KMS-11 (cell line): ENCODE measurements around the gene GCSAM.

ENCODE experiments used
- H2AFZ ChIP-seq: fragments of 200-600 bp; sonication (generic); 2 replicates; pipeline ENCODE4 v1.6.1; 2016; ENCODE audit warnings: antibody characterized with exemption, mixed run types, low read depth
- H3K27ac ChIP-seq: fragments of 200-600 bp; sonication (generic); 2 replicates; pipeline ENCODE4 v1.6.1; 2016; ENCODE audit warnings: mild to moderate bottlenecking, mixed run types
- H3K27me3 ChIP-seq: fragments of 200-600 bp; sonication (generic); 2 replicates; pipeline ENCODE4 v1.6.1; 2017; ENCODE audit warnings: mild to moderate bottlenecking, low read depth, mixed run types, moderate library complexity; ENCODE audit not compliant: insufficient read depth
- H3K36me3 ChIP-seq: fragments of 200-600 bp; sonication (generic); 2 replicates; pipeline ENCODE4 v1.6.1; 2017; ENCODE audit warnings: mild to moderate bottlenecking, mixed run types; ENCODE audit not compliant: insufficient read depth
- H3K4me1 ChIP-seq: fragments of 200-600 bp; sonication (generic); 2 replicates; pipeline ENCODE4 v1.6.1; 2016; ENCODE audit warnings: mild to moderate bottlenecking, low read depth, mixed run types; ENCODE audit not compliant: poor library complexity, severe bottlenecking
- H3K4me2 ChIP-seq: fragments of 200-600 bp; sonication (generic); 2 replicates; pipeline ENCODE4 v1.7.0; 2016; ENCODE audit warnings: mild to moderate bottlenecking, mixed run types
- H3K4me3 ChIP-seq: fragments of 200-600 bp; sonication (generic); IDR thresholded peaks from 2 replicates; pipeline ENCODE4 v1.6.1; 2017; ENCODE audit warnings: low read depth, low read length, mixed read lengths; ENCODE audit not compliant: insufficient read depth
- H3K79me2 ChIP-seq: fragments of 200-600 bp; sonication (generic); 2 replicates; pipeline ENCODE4 v1.6.1; 2016; ENCODE audit warnings: low read depth, mixed run types; ENCODE audit not compliant: insufficient read depth
- H3K9ac ChIP-seq: fragments of 200-600 bp; sonication (generic); 2 replicates; pipeline ENCODE4 v1.6.1; 2016; ENCODE audit warnings: mild to moderate bottlenecking, mixed run types
- H4K20me1 ChIP-seq: fragments of 200-600 bp; sonication (generic); 2 replicates; pipeline ENCODE4 v1.6.1; 2016; ENCODE audit warnings: mild to moderate bottlenecking, mixed run types; ENCODE audit not compliant: insufficient read depth
- CTCF ChIP-seq: fragments of 200-600 bp; sonication (generic); conservative IDR thresholded peaks from 2 replicates; pipeline ENCODE4 v1.6.1; 2017; ENCODE audit warnings: low read depth, mild to moderate bottlenecking, antibody characterized with exemption, low read length, moderate library complexity, mixed read lengths

Gene GCSAM

GRCh38 chr3:112092496-112093179 is 40.4 kb downstream of the GCSAM start:
- Histone ChIP-seq H2AFZ (no peak overlapping the region), H3K27ac (peak overlapping the region; percentile 32; the same call in 1 of the 2 replicates)

GRCh38 chr3:112090887-112091586 is 42.0 kb downstream of the GCSAM start:
- Histone ChIP-seq H4K20me1 (no peaks in the 10 kb centered on the region), H3K36me3 (no peaks in the 10 kb centered on the region), H3K4me1 (peaks cover 64% of the 10 kb centered on the region), H3K4me2 (peak overlapping the region; percentile 86), H3K27ac (peak overlapping the region; percentile 80), H3K79me2 (no peaks in the 10 kb centered on the region), H3K9ac (peak overlapping the region; percentile 13; the same call in 1 of the 2 replicates), H3K4me3 (peak overlapping the region; percentile 12), H3K27me3 (no peaks in the 10 kb centered on the region), H2AFZ (0 out of 2 replicates have a peak overlapping the region, but pooled peaks have one; percentile 23)
- no peak for TF ChIP-seq CTCF

More at GRCh38 chr3:112092496-112093179, 40.4 kb downstream of the GCSAM start:
- Histone ChIP-seq H3K36me3 (no peaks in the 10 kb centered on the region), H3K79me2 (no peaks in the 10 kb centered on the region), H3K27me3 (no peaks in the 10 kb centered on the region), H4K20me1 (no peaks in the 10 kb centered on the region), H3K4me3 (no peak overlapping the region), H3K4me2 (peak overlapping the region; percentile 36), H3K9ac (no peak overlapping the region), H3K4me1 (peaks cover 66% of the 10 kb centered on the region)
- no peak for TF ChIP-seq CTCF

GRCh38 chr3:112089956-112090886 is 42.8 kb downstream of the GCSAM start:
- Histone ChIP-seq H3K27ac (peak overlapping the region; percentile 80), H4K20me1 (no peaks in the 10 kb centered on the region), H3K36me3 (no peaks in the 10 kb centered on the region), H3K79me2 (no peaks in the 10 kb centered on the region), H3K27me3 (no peaks in the 10 kb centered on the region), H3K4me2 (peak overlapping the region; percentile 86), H2AFZ (no peak overlapping the region), H3K4me1 (peaks cover 64% of the 10 kb centered on the region), H3K9ac (peak overlapping the region; percentile 13; the same call in 1 of the 2 replicates), H3K4me3 (peak overlapping the region; percentile 12)
- no peak for TF ChIP-seq CTCF

- H2AFZ ChIP-seq: no peak overlapping the region
- H3K27ac ChIP-seq: no peak overlapping the region
- no peak overlapping the region for H3K9ac ChIP-seq
- no peaks in the 10 kb centered on the region for H3K36me3 ChIP-seq
- TF ChIP-seq CTCF: no peak
- no peaks in the 10 kb centered on the region for H3K79me2 ChIP-seq
- peaks cover 64% of the 10 kb centered on the region for H3K4me1 ChIP-seq
- no peak overlapping the region for H3K4me3 ChIP-seq
- no peak overlapping the region for H3K4me2 ChIP-seq
- no peaks in the 10 kb centered on the region for H4K20me1 ChIP-seq
- H3K27me3 ChIP-seq: no peaks in the 10 kb centered on the region
Measured at GRCh38 chr3:112088944-112089343, 44.1 kb downstream of the GCSAM start.
